Liver (tissue), 9 donors: ENCODE data around the gene RGS10. TPM values are rescaled to one million over a fixed set of nuclear protein-coding genes. Genes with fewer than 3 reads are reported as not detected.

ENCODE experiments used
- DNase-seq: peaks from one replicate; pipeline ENCODE4 v3.0.0-alpha.2; 2017; ENCODE audit warnings: low spot score
- H3K27ac ChIP-seq, 2 donors: one replicate each; pipeline ENCODE4 v1.7.0; 2013; ENCODE audit warnings: inconsistent platforms in 2 of 2, low read length in 2 of 2, control low read depth in 1 of 2, low read depth in 1 of 2, mild to moderate bottlenecking in 1 of 2
- H3K27me3 ChIP-seq, 4 donors: one replicate each; pipeline versions ENCODE4 v1.6.1 to v1.7.0; 2013; ENCODE audit warnings: low read length in 3 of 4, inconsistent platforms in 1 of 4, mild to moderate bottlenecking in 1 of 4, moderate library complexity in 1 of 4; ENCODE audit not compliant: control insufficient read depth in 4 of 4, insufficient read depth in 4 of 4
- H3K36me3 ChIP-seq, 4 donors: one replicate each; pipeline versions ENCODE4 v1.6.1 to v1.7.0; 2013; ENCODE audit warnings: low read length in 3 of 4, mild to moderate bottlenecking in 3 of 4, low read depth in 1 of 4, moderate library complexity in 1 of 4; ENCODE audit not compliant: control insufficient read depth in 4 of 4, insufficient read depth in 3 of 4
- H3K4me1 ChIP-seq, 4 donors: one replicate each; pipeline versions ENCODE4 v1.6.1 to v1.7.0; 2013; ENCODE audit warnings: low read length in 3 of 4, mild to moderate bottlenecking in 3 of 4, moderate library complexity in 1 of 4; ENCODE audit not compliant: control insufficient read depth in 4 of 4, insufficient read depth in 4 of 4
- H3K4me3 ChIP-seq, 3 donors: one replicate each; pipeline versions ENCODE4 v1.6.1 to v1.7.0; 2013; ENCODE audit warnings: low read length in 3 of 3, control low read depth in 1 of 3, low read depth in 1 of 3, mild to moderate bottlenecking in 1 of 3
- H3K9ac ChIP-seq, 2 donors: one replicate each; pipeline ENCODE4 v1.7.0; 2013; ENCODE audit warnings: low read length in 2 of 2, mild to moderate bottlenecking in 2 of 2, moderate library complexity in 2 of 2, control low read depth in 1 of 2, low read depth in 1 of 2
- H3K9me3 ChIP-seq, 4 donors: one replicate each; pipeline versions ENCODE4 v1.6.1 to v1.7.0; 2013; ENCODE audit warnings: low read length in 3 of 4; ENCODE audit not compliant: control insufficient read depth in 4 of 4
- EGR1 ChIP-seq, 2 donors: IDR thresholded peaks; 2 replicates each; pipeline ENCODE4 v1.6.1; 2016 to 2018; ENCODE audit warnings: antibody characterized with exemption in 2 of 2, low read depth in 2 of 2
- FOXA1 ChIP-seq: IDR thresholded peaks from 2 replicates; pipeline ENCODE4 v1.6.1; 2016; ENCODE audit warnings: antibody characterized with exemption
- FOXA2 ChIP-seq: IDR thresholded peaks from 2 replicates; pipeline ENCODE4 v1.6.1; 2016; ENCODE audit warnings: antibody characterized with exemption
- GABPA ChIP-seq, 2 donors: IDR thresholded peaks in 1 of 2; conservative IDR thresholded peaks in 1 of 2; 2 replicates each; pipeline ENCODE4 v1.6.1; 2016; ENCODE audit warnings: antibody characterized with exemption in 2 of 2, mild to moderate bottlenecking in 1 of 2, moderate library complexity in 1 of 2
- HNF4A ChIP-seq, 2 donors: conservative IDR thresholded peaks; 2 replicates each; pipeline ENCODE4 v1.6.1; 2016; ENCODE audit warnings: antibody characterized with exemption in 2 of 2, mild to moderate bottlenecking in 2 of 2
- HNF4G ChIP-seq: IDR thresholded peaks from 2 replicates; pipeline ENCODE4 v1.6.1; 2016; ENCODE audit warnings: antibody characterized with exemption
- JUND ChIP-seq, 2 donors: IDR thresholded peaks; 2 replicates each; pipeline ENCODE4 v1.6.1; 2016; ENCODE audit warnings: antibody characterized with exemption in 2 of 2
- NR2F2 ChIP-seq: IDR thresholded peaks from 2 replicates; pipeline ENCODE4 v1.6.1; 2016; ENCODE audit warnings: antibody characterized with exemption
- RXRA ChIP-seq, 2 donors: IDR thresholded peaks; 2 replicates each; pipeline ENCODE4 v1.6.1; 2017 to 2018; ENCODE audit warnings: antibody characterized with exemption in 2 of 2, mild to moderate bottlenecking in 1 of 2
- TAF1 ChIP-seq: conservative IDR thresholded peaks from 2 replicates; pipeline ENCODE4 v1.6.1; 2016; ENCODE audit warnings: antibody characterized with exemption, mild to moderate bottlenecking
- YY1 ChIP-seq: IDR thresholded peaks from 2 replicates; pipeline ENCODE4 v1.6.1; 2016; ENCODE audit warnings: antibody characterized with exemption, mild to moderate bottlenecking
- WGBS: extraction: QIAGEN DNeasy Blood & Tissue Kit; methylation state at CpG from one replicate; pipeline ENCODE4 v1.1.7; 2013; 5-methylcytosine and 5-hydroxymethylcytosine counted together
- polyA plus RNA-seq, 2 donors: library from polyadenylated mRNA; stranded (reverse) in 1 of 2; unstranded in 1 of 2; fragments of 200-250 nt in 1 of 2; fragments of >200 nt in 1 of 2; fragmentation: Nextera tagmentation in 1 of 2; extraction: Ambion mirVana in 1 of 2; gene quantifications; one replicate each; pipeline versions ENCODE4 v1.2.1 to v1.2.3, GENCODE V29; 2013 to 2015
- total RNA-seq, 2 donors: library from RNA; depleted of rRNA; stranded (reverse); fragments of >200 nt; gene quantifications; one replicate each; pipeline ENCODE4 v1.2.3, GENCODE V29; 2014
- TF ChIP-seq, protein P1 (sequence below): IDR thresholded peaks from 2 replicates; pipeline ENCODE4 v1.6.1; 2016; ENCODE audit warnings: antibody characterized with exemption
- TF ChIP-seq, protein P2 (sequence below): fragments of 150-350 bp; IDR thresholded peaks from 2 replicates; pipeline ENCODE4 v1.5.1; 2017; ENCODE audit warnings: improper control_type of control experiment, low read depth, low read length; ENCODE audit not compliant: missing input control
- TF ChIP-seq, protein P3 (sequence below): IDR thresholded peaks from 2 replicates; pipeline ENCODE4 v1.6.1; 2016; ENCODE audit warnings: antibody characterized with exemption
- TF ChIP-seq, protein P4 (sequence below): IDR thresholded peaks from 2 replicates; pipeline ENCODE4 v1.6.1; 2016; ENCODE audit warnings: antibody characterized with exemption, mild to moderate bottlenecking
- TF ChIP-seq, protein P5 (sequence below): IDR thresholded peaks from 2 replicates; pipeline ENCODE4 v1.6.1; 2016; ENCODE audit warnings: antibody characterized with exemption
- donor health status: healthy.
- donor health status: healthy.
- donor health status: healthy.
- donor health status: healthy.
- donor health status: healthy.

The RGS10 gene
- total and polyA plus RNA-seq, 4 donors: 1.8 to 51.9 (median 2.2) TPM

DNA sequence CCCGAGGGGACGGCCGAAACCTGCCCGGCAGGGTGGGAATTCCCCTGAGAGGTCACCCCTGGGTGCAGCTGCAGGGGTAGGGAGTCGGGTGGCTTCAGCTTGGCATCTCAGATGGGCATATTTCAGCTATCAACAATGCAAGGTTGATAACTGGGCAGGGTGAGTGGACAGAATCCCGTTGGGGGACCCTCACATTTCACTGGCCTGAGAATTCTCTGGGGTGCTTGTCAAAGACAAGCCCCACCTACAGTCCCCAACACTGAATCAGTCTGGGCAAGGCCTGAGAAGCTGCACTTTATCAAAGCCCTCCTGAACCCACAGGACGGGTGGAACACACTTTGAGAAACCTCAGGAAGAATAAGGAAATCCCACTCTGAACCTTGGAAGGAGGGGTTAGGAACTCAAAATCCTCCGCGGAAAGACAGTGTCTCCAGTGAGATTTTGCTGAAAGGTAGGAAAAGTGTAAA lies 3.1 kb downstream of the RGS10 start:
- no peak for DNase-seq
- 76% methylated on average over 9 of the region's 9 CpGs for WGBS
- TF ChIP-seq FOXA1 (no peak), RXRA (IDR thresholded peaks at IDR 0.05) (no peak), TAF1 (no peak), EGR1 (IDR thresholded peaks at IDR 0.05; ENCODE audit: low read depth in 2 of 2) (no peak), GABPA (IDR thresholded peaks at IDR 0.05 in 1 of 2, conservative IDR thresholded peaks at IDR 0.05 in 1 of 2) (no peak), FOXA2 (no peak), NR2F2 (no peak), HNF4A (conservative IDR thresholded peaks at IDR 0.05) (no peak), YY1 (no peak)
- TF ChIP-seq, protein P1, sequence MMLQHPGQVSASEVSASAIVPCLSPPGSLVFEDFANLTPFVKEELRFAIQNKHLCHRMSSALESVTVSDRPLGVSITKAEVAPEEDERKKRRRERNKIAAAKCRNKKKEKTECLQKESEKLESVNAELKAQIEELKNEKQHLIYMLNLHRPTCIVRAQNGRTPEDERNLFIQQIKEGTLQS: no peak
- TF ChIP-seq, protein P2, sequence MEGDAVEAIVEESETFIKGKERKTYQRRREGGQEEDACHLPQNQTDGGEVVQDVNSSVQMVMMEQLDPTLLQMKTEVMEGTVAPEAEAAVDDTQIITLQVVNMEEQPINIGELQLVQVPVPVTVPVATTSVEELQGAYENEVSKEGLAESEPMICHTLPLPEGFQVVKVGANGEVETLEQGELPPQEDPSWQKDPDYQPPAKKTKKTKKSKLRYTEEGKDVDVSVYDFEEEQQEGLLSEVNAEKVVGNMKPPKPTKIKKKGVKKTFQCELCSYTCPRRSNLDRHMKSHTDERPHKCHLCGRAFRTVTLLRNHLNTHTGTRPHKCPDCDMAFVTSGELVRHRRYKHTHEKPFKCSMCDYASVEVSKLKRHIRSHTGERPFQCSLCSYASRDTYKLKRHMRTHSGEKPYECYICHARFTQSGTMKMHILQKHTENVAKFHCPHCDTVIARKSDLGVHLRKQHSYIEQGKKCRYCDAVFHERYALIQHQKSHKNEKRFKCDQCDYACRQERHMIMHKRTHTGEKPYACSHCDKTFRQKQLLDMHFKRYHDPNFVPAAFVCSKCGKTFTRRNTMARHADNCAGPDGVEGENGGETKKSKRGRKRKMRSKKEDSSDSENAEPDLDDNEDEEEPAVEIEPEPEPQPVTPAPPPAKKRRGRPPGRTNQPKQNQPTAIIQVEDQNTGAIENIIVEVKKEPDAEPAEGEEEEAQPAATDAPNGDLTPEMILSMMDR: no peak
- TF ChIP-seq, protein P3, sequence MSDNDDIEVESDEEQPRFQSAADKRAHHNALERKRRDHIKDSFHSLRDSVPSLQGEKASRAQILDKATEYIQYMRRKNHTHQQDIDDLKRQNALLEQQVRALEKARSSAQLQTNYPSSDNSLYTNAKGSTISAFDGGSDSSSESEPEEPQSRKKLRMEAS: no peak
- Histone ChIP-seq H3K36me3 (no peaks in the 10 kb centered on the region), H3K4me1 (peaks cover 9 to 16% (median 11%) of the 10 kb centered on the region in 4 donors), H3K27ac (no peak overlapping the region), H3K4me3 (no peak overlapping the region), H3K9me3 (no peaks in the 10 kb centered on the region), H3K27me3 (peaks cover 0 to 11% (median 0%) of the 10 kb centered on the region in 4 donors), H3K9ac (no peak overlapping the region)

DNA sequence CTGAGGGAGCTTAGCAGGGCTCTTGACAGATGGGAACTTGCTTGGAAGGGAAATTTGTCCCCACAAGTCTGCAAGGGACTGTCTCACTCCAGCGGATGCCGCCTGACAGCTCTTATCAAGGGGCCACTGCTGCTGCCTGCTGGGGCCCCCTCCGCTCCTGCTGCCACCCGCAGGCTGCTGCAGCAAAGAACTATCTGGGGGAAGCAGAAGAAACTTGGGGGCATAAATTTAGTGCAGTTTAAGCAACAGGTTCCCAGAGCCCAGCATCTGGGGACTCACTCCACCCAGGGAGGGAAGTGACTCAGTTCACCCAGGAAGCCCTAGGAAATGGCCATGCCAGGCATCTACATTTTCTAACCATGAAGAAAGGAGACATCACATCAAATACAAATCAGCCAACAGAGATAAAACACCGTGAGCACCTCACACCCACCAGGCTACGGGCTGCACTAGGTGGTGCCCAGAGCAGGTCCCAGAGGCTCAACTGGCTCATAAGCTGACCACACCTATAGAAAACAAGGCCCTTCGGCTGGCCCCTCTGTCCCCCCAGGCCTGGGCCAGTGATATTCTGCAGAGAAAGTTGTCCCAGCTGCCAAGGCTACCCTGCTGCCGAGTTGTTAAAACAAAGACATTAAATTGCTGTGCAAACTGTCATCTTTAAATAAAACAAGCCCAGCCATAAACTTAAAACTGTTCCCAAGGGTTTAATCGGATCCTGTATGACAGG lies 3.7 kb downstream of the RGS10 start:
- peak; percentile 75 for DNase-seq
- Histone ChIP-seq H3K27me3 (peaks cover 0 to 8% (median 0%) of the 10 kb centered on the region in 4 donors), H3K9ac (no peak overlapping the region), H3K36me3 (no peaks in the 10 kb centered on the region), H3K9me3 (no peaks in the 10 kb centered on the region), H3K4me3 (no peak overlapping the region), H3K4me1 (peaks cover 9 to 16% (median 11%) of the 10 kb centered on the region in 4 donors), H3K27ac (no peak overlapping the region)
- WGBS: 78% methylated on average over 9 of the region's 9 CpGs
- TF ChIP-seq RXRA (IDR thresholded peaks at IDR 0.05) (no peak), HNF4A (conservative IDR thresholded peaks at IDR 0.05) (no peak), YY1 (no peak), EGR1 (IDR thresholded peaks at IDR 0.05; ENCODE audit: low read depth in 2 of 2) (no peak), GABPA (IDR thresholded peaks at IDR 0.05 in 1 of 2, conservative IDR thresholded peaks at IDR 0.05 in 1 of 2) (no peak), NR2F2 (no peak), FOXA2 (no peak), TAF1 (no peak), JUND (IDR thresholded peaks at IDR 0.05) (no peak), HNF4G (no peak), FOXA1 (no peak)
- TF ChIP-seq, protein P4, sequence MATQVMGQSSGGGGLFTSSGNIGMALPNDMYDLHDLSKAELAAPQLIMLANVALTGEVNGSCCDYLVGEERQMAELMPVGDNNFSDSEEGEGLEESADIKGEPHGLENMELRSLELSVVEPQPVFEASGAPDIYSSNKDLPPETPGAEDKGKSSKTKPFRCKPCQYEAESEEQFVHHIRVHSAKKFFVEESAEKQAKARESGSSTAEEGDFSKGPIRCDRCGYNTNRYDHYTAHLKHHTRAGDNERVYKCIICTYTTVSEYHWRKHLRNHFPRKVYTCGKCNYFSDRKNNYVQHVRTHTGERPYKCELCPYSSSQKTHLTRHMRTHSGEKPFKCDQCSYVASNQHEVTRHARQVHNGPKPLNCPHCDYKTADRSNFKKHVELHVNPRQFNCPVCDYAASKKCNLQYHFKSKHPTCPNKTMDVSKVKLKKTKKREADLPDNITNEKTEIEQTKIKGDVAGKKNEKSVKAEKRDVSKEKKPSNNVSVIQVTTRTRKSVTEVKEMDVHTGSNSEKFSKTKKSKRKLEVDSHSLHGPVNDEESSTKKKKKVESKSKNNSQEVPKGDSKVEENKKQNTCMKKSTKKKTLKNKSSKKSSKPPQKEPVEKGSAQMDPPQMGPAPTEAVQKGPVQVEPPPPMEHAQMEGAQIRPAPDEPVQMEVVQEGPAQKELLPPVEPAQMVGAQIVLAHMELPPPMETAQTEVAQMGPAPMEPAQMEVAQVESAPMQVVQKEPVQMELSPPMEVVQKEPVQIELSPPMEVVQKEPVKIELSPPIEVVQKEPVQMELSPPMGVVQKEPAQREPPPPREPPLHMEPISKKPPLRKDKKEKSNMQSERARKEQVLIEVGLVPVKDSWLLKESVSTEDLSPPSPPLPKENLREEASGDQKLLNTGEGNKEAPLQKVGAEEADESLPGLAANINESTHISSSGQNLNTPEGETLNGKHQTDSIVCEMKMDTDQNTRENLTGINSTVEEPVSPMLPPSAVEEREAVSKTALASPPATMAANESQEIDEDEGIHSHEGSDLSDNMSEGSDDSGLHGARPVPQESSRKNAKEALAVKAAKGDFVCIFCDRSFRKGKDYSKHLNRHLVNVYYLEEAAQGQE: no peak
- TF ChIP-seq, protein P3: no peak
- TF ChIP-seq, protein P5, sequence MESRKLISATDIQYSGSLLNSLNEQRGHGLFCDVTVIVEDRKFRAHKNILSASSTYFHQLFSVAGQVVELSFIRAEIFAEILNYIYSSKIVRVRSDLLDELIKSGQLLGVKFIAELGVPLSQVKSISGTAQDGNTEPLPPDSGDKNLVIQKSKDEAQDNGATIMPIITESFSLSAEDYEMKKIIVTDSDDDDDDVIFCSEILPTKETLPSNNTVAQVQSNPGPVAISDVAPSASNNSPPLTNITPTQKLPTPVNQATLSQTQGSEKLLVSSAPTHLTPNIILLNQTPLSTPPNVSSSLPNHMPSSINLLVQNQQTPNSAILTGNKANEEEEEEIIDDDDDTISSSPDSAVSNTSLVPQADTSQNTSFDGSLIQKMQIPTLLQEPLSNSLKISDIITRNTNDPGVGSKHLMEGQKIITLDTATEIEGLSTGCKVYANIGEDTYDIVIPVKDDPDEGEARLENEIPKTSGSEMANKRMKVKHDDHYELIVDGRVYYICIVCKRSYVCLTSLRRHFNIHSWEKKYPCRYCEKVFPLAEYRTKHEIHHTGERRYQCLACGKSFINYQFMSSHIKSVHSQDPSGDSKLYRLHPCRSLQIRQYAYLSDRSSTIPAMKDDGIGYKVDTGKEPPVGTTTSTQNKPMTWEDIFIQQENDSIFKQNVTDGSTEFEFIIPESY: no peak
- TF ChIP-seq, protein P2: no peak
- TF ChIP-seq, protein P1: no peak
